GM23338 (cell line): ENCODE results near the gene CLIC5. TPM values are rescaled to one million over a fixed set of nuclear protein-coding genes. Genes with fewer than 3 reads are reported as not detected.

Experiments used
- ATAC-seq: fragments of 200-7000 bp; cut with Tn5 transposase; 3 replicates; pipeline ENCODE4 v1.9.1; 2020
- DNase-seq: peaks from one replicate; pipeline ENCODE4 v3.0.0-alpha.2; 2015; ENCODE audit warnings: low spot score
- H2AFZ ChIP-seq: fragments of 200-600 bp; sonication (generic); 2 replicates; pipeline ENCODE4 v1.8.0; 2016; ENCODE audit warnings: antibody characterized with exemption, mild to moderate bottlenecking, moderate library complexity
- H3F3A ChIP-seq: fragments of 200-600 bp; sonication (generic); replicated peaks from 2 replicates; pipeline ENCODE4 v1.8.0; 2017; ENCODE audit warnings: antibody characterized with exemption, mixed run types, low read depth
- H3K27ac ChIP-seq: fragments of 200-600 bp; sonication (generic); 2 replicates; pipeline ENCODE4 v1.6.1; 2016; ENCODE audit warnings: low read depth
- H3K27me3 ChIP-seq: fragments of 200-600 bp; sonication (generic); 2 replicates; pipeline ENCODE4 v1.8.0; 2016; ENCODE audit warnings: mild to moderate bottlenecking, mixed run types, moderate library complexity; ENCODE audit not compliant: insufficient read depth
- H3K36me3 ChIP-seq: fragments of 200-600 bp; sonication (generic); 2 replicates; pipeline ENCODE4 v1.8.0; 2016; ENCODE audit warnings: mild to moderate bottlenecking; ENCODE audit not compliant: insufficient read depth
- H3K4me1 ChIP-seq: fragments of 200-600 bp; sonication (generic); 2 replicates; pipeline ENCODE4 v1.8.0; 2016; ENCODE audit warnings: mild to moderate bottlenecking, moderate library complexity; ENCODE audit not compliant: insufficient read depth
- H3K4me2 ChIP-seq: fragments of 200-600 bp; sonication (generic); 2 replicates; pipeline ENCODE4 v1.7.1; 2017; ENCODE audit warnings: mixed run types
- H3K4me3 ChIP-seq: fragments of 200-600 bp; sonication (generic); 2 replicates; pipeline ENCODE4 v1.6.1; 2016; ENCODE audit warnings: mixed run types
- H3K79me2 ChIP-seq: fragments of 200-600 bp; sonication (generic); replicated peaks from 2 replicates; pipeline ENCODE4 v1.8.0; 2017; ENCODE audit warnings: mild to moderate bottlenecking; ENCODE audit not compliant: insufficient read depth
- H3K9me2 ChIP-seq: fragments of 200-600 bp; sonication (generic); 2 replicates; pipeline ENCODE4 v1.8.0; 2017; ENCODE audit not compliant: insufficient read depth
- H4K20me1 ChIP-seq: fragments of 200-600 bp; sonication (generic); replicated peaks from 2 replicates; pipeline ENCODE4 v1.8.0; 2017; ENCODE audit warnings: mild to moderate bottlenecking; ENCODE audit not compliant: insufficient read depth
- H3K27ac Mint-ChIP-seq: 2 replicates; pipeline ENCODE4 v1.8.0; 2020; ENCODE audit warnings: inconsistent platforms, mild to moderate bottlenecking, moderate library complexity, mixed read lengths
- H3K27me3 Mint-ChIP-seq: 3 replicates; pipeline ENCODE4 v1.8.0; 2022; ENCODE audit warnings: low read depth, mild to moderate bottlenecking, moderate library complexity, mixed read lengths, inconsistent platforms; ENCODE audit not compliant: insufficient read depth, poor library complexity
- H3K36me3 Mint-ChIP-seq: 3 replicates; pipeline ENCODE4 v1.8.0; 2021; ENCODE audit warnings: low read depth, mild to moderate bottlenecking, inconsistent platforms, moderate library complexity, mixed read lengths
- H3K4me1 Mint-ChIP-seq: 3 replicates; pipeline ENCODE4 v1.8.0; 2020; ENCODE audit warnings: mild to moderate bottlenecking, inconsistent platforms, mixed read lengths
- H3K4me3 Mint-ChIP-seq: 3 replicates; pipeline ENCODE4 v1.8.0; 2021; ENCODE audit warnings: moderate library complexity, mild to moderate bottlenecking, inconsistent platforms, mixed read lengths
- H3K9me3 Mint-ChIP-seq: 3 replicates; pipeline ENCODE4 v1.8.0; 2020; ENCODE audit warnings: moderate library complexity, mild to moderate bottlenecking, inconsistent platforms, mixed read lengths
- CREB1 ChIP-seq: fragments of 250-450 bp; sonication (Bioruptor Pico); IDR thresholded peaks from 2 replicates; pipeline ENCODE4 v1.5.0; 2020; ENCODE audit warnings: low read depth, mild to moderate bottlenecking, moderate library complexity
- EZH2phosphoT487 ChIP-seq: fragments of 200-600 bp; sonication (generic); IDR thresholded peaks from one replicate; pipeline ENCODE4 v1.8.1; 2018; ENCODE audit warnings: antibody characterized with exemption; ENCODE audit not compliant: unreplicated experiment
- JUNB ChIP-seq: IDR thresholded peaks from one replicate; pipeline ENCODE4 v1.6.1; 2016; ENCODE audit warnings: antibody characterized with exemption; ENCODE audit not compliant: unreplicated experiment
- NANOG ChIP-seq: IDR thresholded peaks from 2 replicates; pipeline ENCODE4 v1.6.1; 2016; ENCODE audit warnings: antibody characterized with exemption, borderline replicate concordance
- REST ChIP-seq: IDR thresholded peaks from one replicate; pipeline ENCODE4 v1.6.1; 2018; ENCODE audit warnings: antibody characterized with exemption; ENCODE audit not compliant: unreplicated experiment
- STAT1 ChIP-seq: IDR thresholded peaks from one replicate; pipeline ENCODE4 v1.6.1; 2016; ENCODE audit warnings: antibody characterized with exemption; ENCODE audit not compliant: unreplicated experiment
- ZNF462 ChIP-seq: fragments of 250-450 bp; sonication (Bioruptor Pico); IDR thresholded peaks from 2 replicates; pipeline ENCODE4 v1.5.0; 2020; ENCODE audit warnings: mild to moderate bottlenecking, moderate library complexity
- polyA plus RNA-seq: library from polyadenylated mRNA; unstranded; fragments of >200 nt; fragmentation: Nextera tagmentation; extraction: Ambion mirVana; gene quantifications from 2 replicates; pipeline ENCODE4 v1.2.1, GENCODE V29; 2016
- total RNA-seq: library from RNA; depleted of rRNA; stranded (reverse); fragments of >200 nt; shearing (Covaris generic); gene quantifications from 2 replicates; pipeline ENCODE4 v1.2.3, GENCODE V29; 2014
- TF ChIP-seq, protein P1 (sequence below), 2 experiments: fragments of 200-600 bp in 1 of 2; sonication (generic) in 1 of 2; conservative IDR thresholded peaks; 2 replicates each; pipeline versions ENCODE4 v1.5.1 to v1.6.1; 2016 to 2017; ENCODE audit warnings: antibody characterized with exemption in 2 of 2, low read depth in 2 of 2, mild to moderate bottlenecking in 2 of 2, moderate library complexity in 1 of 2

Gene CLIC5
- total and polyA plus RNA-seq, 2 experiments from 2014 or later = 0.08 TPM; not detected in 1

- Mint-ChIP-seq H3K9me3 (no peaks in the 10 kb centered on the region), H3K27ac (no peak overlapping the region), H3K36me3 (no peaks in the 10 kb centered on the region), H3K4me1 (peaks cover 30% of the 10 kb centered on the region), H3K4me3 (no peak overlapping the region), H3K27me3 (peaks cover 5% of the 10 kb centered on the region)
- Histone ChIP-seq H3K9me2 (peaks cover 3% of the 10 kb centered on the region; the same call in 1 of the 2 replicates), H3K36me3 (peaks cover 4% of the 10 kb centered on the region; the same call in 1 of the 2 replicates), H2AFZ (no peak overlapping the region), H3K79me2 (no peaks in the 10 kb centered on the region), H3K27ac (no peak overlapping the region), H3F3A (no peaks in the 10 kb centered on the region), H3K4me2 (no peak overlapping the region), H4K20me1 (no peaks in the 10 kb centered on the region), H3K4me3 (no peak overlapping the region), H3K27me3 (no peaks in the 10 kb centered on the region), H3K4me1 (peaks cover 26% of the 10 kb centered on the region)
- no peak for DNase-seq
- no peak for ATAC-seq
- no peak for TF ChIP-seq REST
- no peak for TF ChIP-seq EZH2phosphoT487
- TF ChIP-seq STAT1 = no peak
- no peak for TF ChIP-seq JUNB
- no peak for TF ChIP-seq ZNF462
- TF ChIP-seq CREB1 (CRISPR knock-in tag) = no peak
- TF ChIP-seq, protein P1, sequence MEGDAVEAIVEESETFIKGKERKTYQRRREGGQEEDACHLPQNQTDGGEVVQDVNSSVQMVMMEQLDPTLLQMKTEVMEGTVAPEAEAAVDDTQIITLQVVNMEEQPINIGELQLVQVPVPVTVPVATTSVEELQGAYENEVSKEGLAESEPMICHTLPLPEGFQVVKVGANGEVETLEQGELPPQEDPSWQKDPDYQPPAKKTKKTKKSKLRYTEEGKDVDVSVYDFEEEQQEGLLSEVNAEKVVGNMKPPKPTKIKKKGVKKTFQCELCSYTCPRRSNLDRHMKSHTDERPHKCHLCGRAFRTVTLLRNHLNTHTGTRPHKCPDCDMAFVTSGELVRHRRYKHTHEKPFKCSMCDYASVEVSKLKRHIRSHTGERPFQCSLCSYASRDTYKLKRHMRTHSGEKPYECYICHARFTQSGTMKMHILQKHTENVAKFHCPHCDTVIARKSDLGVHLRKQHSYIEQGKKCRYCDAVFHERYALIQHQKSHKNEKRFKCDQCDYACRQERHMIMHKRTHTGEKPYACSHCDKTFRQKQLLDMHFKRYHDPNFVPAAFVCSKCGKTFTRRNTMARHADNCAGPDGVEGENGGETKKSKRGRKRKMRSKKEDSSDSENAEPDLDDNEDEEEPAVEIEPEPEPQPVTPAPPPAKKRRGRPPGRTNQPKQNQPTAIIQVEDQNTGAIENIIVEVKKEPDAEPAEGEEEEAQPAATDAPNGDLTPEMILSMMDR (conservative IDR thresholded peaks at IDR 0.05; ENCODE audit: low read depth in 2 of 2) = no peak
- no peak for TF ChIP-seq NANOG
Observed at GRCh38 chr6:45921691-45922281, 93.9 kb downstream of the CLIC5 start.
